ENCODE measurements around the gene SOX6.

GRCh38 chr11:16091862-16092261 lies 264.5 kb downstream of the SOX6 start:
- TF ChIP-seq CTCF (IDR thresholded peaks at IDR 0.05) (no peak), POLR2AphosphoS5 (IDR thresholded peaks at IDR 0.05) (no peak), EP300 (IDR thresholded peaks at IDR 0.05) (no peak)

Measured in esophagus muscularis mucosa (tissue), 4 donors.